IMR-90 (cell line): Measurements from ENCODE around the gene OR13C8. TPM values are rescaled to one million over a fixed set of nuclear protein-coding genes. Genes with fewer than 3 reads are reported as not detected.

Experiments
- ATAC-seq: fragments of 200-7000 bp; cut with Tn5 transposase; 2 replicates; pipeline ENCODE4 v1.9.1; 2020; ENCODE audit warnings: low read depth, mild to moderate bottlenecking, moderate library complexity
- BruUV-seq: library from RNA; stranded (reverse); fragments of 400-500 nt; replicated peaks from 2 replicates; lab custom pipeline; 2021; lab: Mats Ljungman, UMichigan
- CTCF ChIA-PET: fragments of 300-600 bp; formaldehyde crosslinking; extraction: SDS; loops from one replicate; lab custom pipeline; 2021; ENCODE audit warnings: antibody characterized with exemption; lab: Yijun Ruan, JAX
- POLR2A ChIA-PET: fragments of 300-600 bp; sonication (Branson Sonifier 250); formaldehyde crosslinking; loops from one replicate; lab custom pipeline; 2022; ENCODE audit warnings: antibody characterized with exemption; ENCODE audit not compliant: unreplicated experiment; lab: Charles Lee
- DNase-seq: peaks from one replicate; pipeline ENCODE4 v3.0.0; 2013
- H2AFZ ChIP-seq: replicated peaks from 2 replicates; pipeline ENCODE3; 2013; ENCODE audit warnings: low read length, mild to moderate bottlenecking; ENCODE audit not compliant: poor library complexity
- H2AK5ac ChIP-seq: 2 replicates; pipeline ENCODE4 v1.6.1; 2013; ENCODE audit warnings: low read depth, low read length, inconsistent platforms
- H2AK9ac ChIP-seq: replicated peaks from 2 replicates; pipeline ENCODE3; 2013; ENCODE audit warnings: mild to moderate bottlenecking, low read depth, low read length, moderate library complexity; ENCODE audit not compliant: poor library complexity
- H2BK120ac ChIP-seq: 2 replicates; pipeline ENCODE4 v1.6.1; 2013; ENCODE audit warnings: low read depth, low read length, inconsistent platforms
- H2BK15ac ChIP-seq: 3 replicates; pipeline ENCODE4 v1.6.1; 2013; ENCODE audit warnings: low read depth, low read length, inconsistent platforms
- H2BK20ac ChIP-seq: 2 replicates; pipeline ENCODE4 v1.6.1; 2013; ENCODE audit warnings: low read depth, mild to moderate bottlenecking, inconsistent platforms, low read length, moderate library complexity
- H2BK5ac ChIP-seq: 2 replicates; pipeline ENCODE4 v1.6.1; 2013; ENCODE audit warnings: mild to moderate bottlenecking, low read depth, low read length, inconsistent platforms; ENCODE audit not compliant: poor library complexity, severe bottlenecking
- H3K14ac ChIP-seq: replicated peaks from 2 replicates; pipeline ENCODE4 v1.6.1; 2013; ENCODE audit warnings: low read depth, low read length, inconsistent platforms
- H3K18ac ChIP-seq: 2 replicates; pipeline ENCODE4 v1.6.1; 2013; ENCODE audit warnings: low read depth, low read length, control low read depth
- H3K23ac ChIP-seq: 2 replicates; pipeline ENCODE4 v1.6.1; 2013; ENCODE audit warnings: low read depth, low read length, inconsistent platforms
- H3K27ac ChIP-seq: 2 replicates; pipeline ENCODE4 v1.5.1; 2013; ENCODE audit warnings: mild to moderate bottlenecking, control low read depth, low read length; ENCODE audit not compliant: insufficient read depth
- H3K27me3 ChIP-seq: 2 replicates; pipeline ENCODE4 v1.6.1; 2013; ENCODE audit warnings: low read length; ENCODE audit not compliant: control insufficient read depth, insufficient read depth
- H3K36me3 ChIP-seq: 2 replicates; pipeline ENCODE4 v1.6.1; 2013; ENCODE audit warnings: low read length, mixed read lengths; ENCODE audit not compliant: control insufficient read depth, insufficient read depth
- H3K4ac ChIP-seq: 2 replicates; pipeline ENCODE4 v1.6.1; 2013; ENCODE audit warnings: low read depth, low read length, inconsistent platforms
- H3K4me1 ChIP-seq: 2 replicates; pipeline ENCODE4 v1.6.1; 2013; ENCODE audit warnings: low read length, mixed read lengths; ENCODE audit not compliant: control insufficient read depth, insufficient read depth
- H3K4me2 ChIP-seq: 2 replicates; pipeline ENCODE4 v1.6.1; 2013; ENCODE audit warnings: low read depth, mild to moderate bottlenecking, control low read depth, low read length, moderate library complexity
- H3K4me3 ChIP-seq: 2 replicates; pipeline ENCODE4 v1.5.1; 2013; ENCODE audit warnings: low read depth, mild to moderate bottlenecking, control low read depth, low read length, moderate library complexity; ENCODE audit not compliant: insufficient read depth
- H3K56ac ChIP-seq: 2 replicates; pipeline ENCODE4 v1.6.1; 2013; ENCODE audit warnings: low read length, inconsistent platforms; ENCODE audit not compliant: insufficient read depth; ENCODE audit errors: extremely low read depth
- H3K79me1 ChIP-seq, 2 experiments: 2 replicates each; pipeline ENCODE4 v1.6.1; 2013; ENCODE audit warnings: low read length in 2 of 2, inconsistent platforms in 1 of 2, low read depth in 1 of 2
- H3K9ac ChIP-seq: 2 replicates; pipeline ENCODE4 v1.6.1; 2013; ENCODE audit warnings: low read depth, low read length, control low read depth
- H3K9me1 ChIP-seq: 2 replicates; pipeline ENCODE4 v1.6.1; 2013; ENCODE audit warnings: low read length, inconsistent platforms; ENCODE audit not compliant: insufficient read depth
- H3K9me3 ChIP-seq: 2 replicates; pipeline ENCODE4 v1.6.1; 2013; ENCODE audit warnings: low read length; ENCODE audit not compliant: control insufficient read depth, insufficient read depth
- H4K20me1 ChIP-seq: 2 replicates; pipeline ENCODE4 v1.6.1; 2013; ENCODE audit warnings: low read length, inconsistent platforms; ENCODE audit not compliant: insufficient read depth
- H4K5ac ChIP-seq: 2 replicates; pipeline ENCODE4 v1.6.1; 2013; ENCODE audit warnings: mild to moderate bottlenecking, low read depth, low read length, control low read depth
- H4K8ac ChIP-seq, 2 experiments: 2 replicates each; pipeline ENCODE4 v1.6.1; 2013; ENCODE audit warnings: low read depth in 2 of 2, low read length in 2 of 2, control low read depth in 1 of 2, inconsistent platforms in 1 of 2
- H4K91ac ChIP-seq: 2 replicates; pipeline ENCODE4 v1.6.1; 2013; ENCODE audit warnings: low read depth, low read length, inconsistent platforms; ENCODE audit not compliant: insufficient read depth
- BHLHE40 ChIP-seq: fragments of 150-350 bp; IDR thresholded peaks from 2 replicates; pipeline ENCODE4 v1.6.1; 2016; ENCODE audit warnings: mild to moderate bottlenecking, low read depth, low read length
- CEBPB ChIP-seq: IDR thresholded peaks from 2 replicates; pipeline ENCODE4 v1.6.1; 2012; ENCODE audit warnings: low read depth, low read length, improper control_type of control experiment
- CHD1 ChIP-seq: IDR thresholded peaks from 2 replicates; pipeline ENCODE4 v1.6.1; 2012; ENCODE audit warnings: low read depth, low read length, improper control_type of control experiment
- ELK1 ChIP-seq: fragments of 150-350 bp; IDR thresholded peaks from 2 replicates; pipeline ENCODE4 v1.6.1; 2016; ENCODE audit warnings: low read depth, mild to moderate bottlenecking, low read length, moderate library complexity, borderline replicate concordance
- FOS ChIP-seq: fragments of 150-350 bp; IDR thresholded peaks from 2 replicates; pipeline ENCODE4 v1.6.1; 2016; ENCODE audit warnings: low read depth, low read length
- MAFK ChIP-seq: IDR thresholded peaks from 2 replicates; pipeline ENCODE4 v1.6.1; 2012; ENCODE audit warnings: low read depth, low read length, improper control_type of control experiment
- MAZ ChIP-seq: IDR thresholded peaks from 2 replicates; pipeline ENCODE4 v1.6.1; 2012; ENCODE audit warnings: low read depth, mild to moderate bottlenecking, low read length, improper control_type of control experiment, moderate library complexity, borderline replicate concordance
- MXI1 ChIP-seq: IDR thresholded peaks from 2 replicates; pipeline ENCODE4 v1.6.1; 2012; ENCODE audit warnings: low read depth, mild to moderate bottlenecking, low read length, moderate library complexity, borderline replicate concordance
- NFE2L2 ChIP-seq: fragments of 150-350 bp; IDR thresholded peaks from 2 replicates; pipeline ENCODE4 v1.6.1; 2016; ENCODE audit warnings: low read depth, mild to moderate bottlenecking, low read length
- POLR2A ChIP-seq: IDR thresholded peaks from 2 replicates; pipeline ENCODE4 v1.6.1; 2012; ENCODE audit warnings: mild to moderate bottlenecking, low read depth, low read length
- RAD21 ChIP-seq: IDR thresholded peaks from 2 replicates; pipeline ENCODE4 v1.6.1; 2012; ENCODE audit warnings: low read length, improper control_type of control experiment
- RCOR1 ChIP-seq: IDR thresholded peaks from 2 replicates; pipeline ENCODE4 v1.6.1; 2012; ENCODE audit warnings: mild to moderate bottlenecking, low read length, improper control_type of control experiment; ENCODE audit not compliant: insufficient replicate concordance
- RFX5 ChIP-seq: IDR thresholded peaks from 2 replicates; pipeline ENCODE4 v1.8.0; 2012; ENCODE audit warnings: low read depth, mild to moderate bottlenecking, low read length, moderate library complexity
- SMC3 ChIP-seq: fragments of 150-350 bp; IDR thresholded peaks from 2 replicates; pipeline ENCODE4 v1.6.1; 2016; ENCODE audit warnings: low read depth, mild to moderate bottlenecking, antibody characterized with exemption, low read length, moderate library complexity
- WGBS, 2 experiments: methylation state at CpG; one replicate each; pipeline versions ENCODE4 v1.1.5 to v1.1.7; 2013; ENCODE audit warnings: missing lambda C conversion rate in 2 of 2; ENCODE audit not compliant: insufficient read length in 1 of 2; ENCODE audit errors: extremely low coverage in 2 of 2; 5-methylcytosine and 5-hydroxymethylcytosine counted together
- dilution Hi-C: fragments of 300-500 bp; cut with HindIII; formaldehyde crosslinking; loops from one replicate; pipeline ENCODE4 v1.14.3; 2018; ENCODE audit warnings: low sequenced_read_pairs; ENCODE audit not compliant: unreplicated experiment
- in situ Hi-C: fragments of 300-500 bp; cut with MboI; formaldehyde crosslinking; loops from 3 replicates; pipeline ENCODE4 v1.14.3; 2019; ENCODE audit warnings: low sequenced_read_pairs, inconsistent platforms, mixed read lengths
- intact Hi-C: fragments of 100-400 bp; cut with micrococcal nuclease; formaldehyde crosslinking; loops from 2 replicates; pipeline ENCODE4 v1.10.0; 2022
- polyA plus RNA-seq, 3 experiments: library from polyadenylated mRNA; depleted of rRNA; stranded (reverse); fragments of >200 nt; gene quantifications; 2 replicates each; pipeline ENCODE4 v1.2.3, GENCODE V29; 2012; ENCODE audit warnings: low replicate concordance in 1 of 3
- total RNA-seq: library from RNA; depleted of rRNA; stranded (reverse); fragments of >200 nt; gene quantifications from 2 replicates; pipeline ENCODE4 v1.2.3, GENCODE V29; 2012
- TF ChIP-seq, protein P1 (sequence below): conservative IDR thresholded peaks from 2 replicates; pipeline ENCODE4 v1.5.1; 2012; ENCODE audit warnings: mild to moderate bottlenecking, low read depth, low read length, improper control_type of control experiment
- TF ChIP-seq, protein P2 (sequence below): fragments of 150-350 bp; IDR thresholded peaks from 2 replicates; pipeline ENCODE4 v1.6.1; 2017; ENCODE audit warnings: mild to moderate bottlenecking, antibody characterized with exemption, low read length, low read depth

Gene OR13C8
- total and polyA plus RNA-seq, 2 of the 4 experiments (the other 2 are of a cell fraction), result not detected

GRCh38 chr9:104618104-104618503 is 49.1 kb downstream of the OR13C8 start, which contains the start of gene OR13C9:
Gene OR13C9, minus strand, starts transcription at chr9:104618204. Its CDS starts 0 bp downstream, at chr9:104618204.
- Histone ChIP-seq H3K79me1 (no peaks in the 10 kb centered on the region), H2AK9ac (no peak within 1 kb of the TSS), H3K14ac (no peak within 1 kb of the TSS), H4K8ac (no peak within 1 kb of the TSS), H3K9me3 (no peaks in the 10 kb centered on the region), H4K20me1 (no peaks in the 10 kb centered on the region), H3K27ac (no peak within 1 kb of the TSS), H2BK20ac (no peak within 1 kb of the TSS), H4K5ac (no peak within 1 kb of the TSS), H3K18ac (no peak within 1 kb of the TSS), H3K9ac (no peak within 1 kb of the TSS), H3K4ac (no peak within 1 kb of the TSS), H2BK15ac (no peak within 1 kb of the TSS), H3K36me3 (no peaks in the 10 kb centered on the region), H3K4me3 (no peak within 1 kb of the TSS), H4K91ac (no peak within 1 kb of the TSS), H2BK120ac (no peak within 1 kb of the TSS), H3K4me2 (no peak within 1 kb of the TSS), H3K23ac (no peak within 1 kb of the TSS), H3K56ac (no peak within 1 kb of the TSS), H3K4me1 (no peaks in the 10 kb centered on the region), H2AK5ac (no peak within 1 kb of the TSS), H3K9me1 (no peaks in the 10 kb centered on the region), H3K27me3 (no peaks in the 10 kb centered on the region), H2AFZ (no peak within 1 kb of the TSS), H2BK5ac (no peak within 1 kb of the TSS)
- DNase-seq (no peak), ATAC-seq (no peak)
- WGBS, 2 experiments, result 100% methylated on average over 1 of the region's 2 CpGs; no CpG with 5 or more reads in 1 of the 2 experiments
- in situ Hi-C loops, result no loop called here
- CTCF ChIA-PET, result no interaction called here
- BruUV-seq, result no TSS peak
- TF ChIP-seq CHD1 (no peak), SMC3 (no peak), FOS (no peak), NFE2L2 (no peak), RAD21 (no peak), RFX5 (no peak), BHLHE40 (no peak), RCOR1 (no peak), MAFK (no peak), CEBPB (no peak), POLR2A (no peak), MXI1 (no peak), MAZ (no peak), ELK1 (no peak)
- TF ChIP-seq, protein P1, sequence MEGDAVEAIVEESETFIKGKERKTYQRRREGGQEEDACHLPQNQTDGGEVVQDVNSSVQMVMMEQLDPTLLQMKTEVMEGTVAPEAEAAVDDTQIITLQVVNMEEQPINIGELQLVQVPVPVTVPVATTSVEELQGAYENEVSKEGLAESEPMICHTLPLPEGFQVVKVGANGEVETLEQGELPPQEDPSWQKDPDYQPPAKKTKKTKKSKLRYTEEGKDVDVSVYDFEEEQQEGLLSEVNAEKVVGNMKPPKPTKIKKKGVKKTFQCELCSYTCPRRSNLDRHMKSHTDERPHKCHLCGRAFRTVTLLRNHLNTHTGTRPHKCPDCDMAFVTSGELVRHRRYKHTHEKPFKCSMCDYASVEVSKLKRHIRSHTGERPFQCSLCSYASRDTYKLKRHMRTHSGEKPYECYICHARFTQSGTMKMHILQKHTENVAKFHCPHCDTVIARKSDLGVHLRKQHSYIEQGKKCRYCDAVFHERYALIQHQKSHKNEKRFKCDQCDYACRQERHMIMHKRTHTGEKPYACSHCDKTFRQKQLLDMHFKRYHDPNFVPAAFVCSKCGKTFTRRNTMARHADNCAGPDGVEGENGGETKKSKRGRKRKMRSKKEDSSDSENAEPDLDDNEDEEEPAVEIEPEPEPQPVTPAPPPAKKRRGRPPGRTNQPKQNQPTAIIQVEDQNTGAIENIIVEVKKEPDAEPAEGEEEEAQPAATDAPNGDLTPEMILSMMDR, result no peak
- TF ChIP-seq, protein P2, sequence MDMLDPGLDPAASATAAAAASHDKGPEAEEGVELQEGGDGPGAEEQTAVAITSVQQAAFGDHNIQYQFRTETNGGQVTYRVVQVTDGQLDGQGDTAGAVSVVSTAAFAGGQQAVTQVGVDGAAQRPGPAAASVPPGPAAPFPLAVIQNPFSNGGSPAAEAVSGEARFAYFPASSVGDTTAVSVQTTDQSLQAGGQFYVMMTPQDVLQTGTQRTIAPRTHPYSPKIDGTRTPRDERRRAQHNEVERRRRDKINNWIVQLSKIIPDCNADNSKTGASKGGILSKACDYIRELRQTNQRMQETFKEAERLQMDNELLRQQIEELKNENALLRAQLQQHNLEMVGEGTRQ, result no peak
- POLR2A ChIA-PET, result no interaction called here
- intact Hi-C loops, result no loop called here
- dilution Hi-C loops, result no loop called here
